RWPE2 (cell line): ENCODE measurements around the gene RASGRF2.
"Not testable (repeated sequence)": the region's sequence is repeated elsewhere in the genome, so short reads cannot be mapped to it uniquely, and the experiment has no call there.

ENCODE experiments used
- ATAC-seq: fragments of 200-7000 bp; cut with Tn5 transposase; 3 replicates; pipeline ENCODE4 v1.9.1; 2021; ENCODE audit warnings: low read depth
- DNase-seq: peaks from one replicate; pipeline ENCODE4 v3.0.0-alpha.2; 2020; ENCODE audit warnings: low spot score
- H3K27ac ChIP-seq: fragments of 450-650 bp; 2 replicates; pipeline ENCODE4 v1.5.1; 2017; ENCODE audit warnings: mild to moderate bottlenecking; ENCODE audit not compliant: poor library complexity, severe bottlenecking
- H3K27me3 ChIP-seq: fragments of 250-450 bp; sonication (Bioruptor Pico); 2 replicates; pipeline ENCODE4 v1.5.1; 2021; ENCODE audit warnings: mild to moderate bottlenecking, moderate library complexity; ENCODE audit not compliant: insufficient read depth, poor library complexity, severe bottlenecking
- H3K36me3 ChIP-seq: fragments of 250-450 bp; sonication (Bioruptor Pico); 2 replicates; pipeline ENCODE4 v1.5.1; 2020; ENCODE audit warnings: low read depth, mild to moderate bottlenecking, moderate library complexity
- H3K4me1 ChIP-seq: fragments of 250-450 bp; sonication (Bioruptor Pico); 2 replicates; pipeline ENCODE4 v1.5.1; 2021; ENCODE audit warnings: mild to moderate bottlenecking, moderate library complexity; ENCODE audit not compliant: insufficient read depth, poor library complexity, severe bottlenecking
- H3K4me3 ChIP-seq: fragments of 250-450 bp; sonication (Bioruptor Pico); 2 replicates; pipeline ENCODE4 v1.5.1; 2021; ENCODE audit warnings: mild to moderate bottlenecking, moderate library complexity; ENCODE audit not compliant: severe bottlenecking
- H3K9me3 ChIP-seq: fragments of 250-450 bp; sonication (Bioruptor Pico); 2 replicates; pipeline ENCODE4 v1.5.1; 2021; ENCODE audit warnings: mild to moderate bottlenecking, moderate library complexity; ENCODE audit not compliant: severe bottlenecking
- TF ChIP-seq, protein P1 (sequence below): fragments of 450-650 bp; IDR thresholded peaks from one replicate; pipeline ENCODE4 v1.5.1; 2017; ENCODE audit warnings: mild to moderate bottlenecking, moderate library complexity; ENCODE audit not compliant: poor library complexity, severe bottlenecking

RASGRF2 gene

DNA sequence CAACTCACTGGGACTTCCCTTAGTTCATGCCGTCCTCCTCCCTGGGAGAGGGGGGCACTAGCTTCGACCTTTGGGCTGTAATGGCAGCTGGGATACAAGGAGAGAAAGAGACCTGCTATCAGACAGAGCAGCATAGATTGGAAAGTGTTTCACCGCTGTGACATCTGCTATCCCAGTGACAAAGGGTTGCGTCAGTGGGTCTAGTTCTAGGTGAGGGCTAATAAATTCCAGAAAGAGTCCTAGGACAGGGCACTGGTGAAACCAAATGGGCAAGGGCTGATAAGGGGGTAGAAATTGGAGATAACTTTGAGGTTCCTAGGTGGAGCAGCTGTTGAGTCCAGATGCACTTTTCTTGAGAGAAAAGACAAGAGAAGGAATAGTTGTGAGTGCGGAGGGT is 62.5 kb downstream of the RASGRF2 start:
- H3K4me3 ChIP-seq, result no peak overlapping the region
- no peak overlapping the region for H3K27ac ChIP-seq
- H3K36me3 ChIP-seq, result no peaks in the 10 kb centered on the region
- DNase-seq (no peak), ATAC-seq (no peak)
- TF ChIP-seq, protein P1, sequence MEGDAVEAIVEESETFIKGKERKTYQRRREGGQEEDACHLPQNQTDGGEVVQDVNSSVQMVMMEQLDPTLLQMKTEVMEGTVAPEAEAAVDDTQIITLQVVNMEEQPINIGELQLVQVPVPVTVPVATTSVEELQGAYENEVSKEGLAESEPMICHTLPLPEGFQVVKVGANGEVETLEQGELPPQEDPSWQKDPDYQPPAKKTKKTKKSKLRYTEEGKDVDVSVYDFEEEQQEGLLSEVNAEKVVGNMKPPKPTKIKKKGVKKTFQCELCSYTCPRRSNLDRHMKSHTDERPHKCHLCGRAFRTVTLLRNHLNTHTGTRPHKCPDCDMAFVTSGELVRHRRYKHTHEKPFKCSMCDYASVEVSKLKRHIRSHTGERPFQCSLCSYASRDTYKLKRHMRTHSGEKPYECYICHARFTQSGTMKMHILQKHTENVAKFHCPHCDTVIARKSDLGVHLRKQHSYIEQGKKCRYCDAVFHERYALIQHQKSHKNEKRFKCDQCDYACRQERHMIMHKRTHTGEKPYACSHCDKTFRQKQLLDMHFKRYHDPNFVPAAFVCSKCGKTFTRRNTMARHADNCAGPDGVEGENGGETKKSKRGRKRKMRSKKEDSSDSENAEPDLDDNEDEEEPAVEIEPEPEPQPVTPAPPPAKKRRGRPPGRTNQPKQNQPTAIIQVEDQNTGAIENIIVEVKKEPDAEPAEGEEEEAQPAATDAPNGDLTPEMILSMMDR, result no peak
- H3K27me3 ChIP-seq, result no peaks in the 10 kb centered on the region
- H3K4me1 ChIP-seq, result no peaks in the 10 kb centered on the region
- H3K9me3 ChIP-seq, result no peaks in the 10 kb centered on the region

DNA sequence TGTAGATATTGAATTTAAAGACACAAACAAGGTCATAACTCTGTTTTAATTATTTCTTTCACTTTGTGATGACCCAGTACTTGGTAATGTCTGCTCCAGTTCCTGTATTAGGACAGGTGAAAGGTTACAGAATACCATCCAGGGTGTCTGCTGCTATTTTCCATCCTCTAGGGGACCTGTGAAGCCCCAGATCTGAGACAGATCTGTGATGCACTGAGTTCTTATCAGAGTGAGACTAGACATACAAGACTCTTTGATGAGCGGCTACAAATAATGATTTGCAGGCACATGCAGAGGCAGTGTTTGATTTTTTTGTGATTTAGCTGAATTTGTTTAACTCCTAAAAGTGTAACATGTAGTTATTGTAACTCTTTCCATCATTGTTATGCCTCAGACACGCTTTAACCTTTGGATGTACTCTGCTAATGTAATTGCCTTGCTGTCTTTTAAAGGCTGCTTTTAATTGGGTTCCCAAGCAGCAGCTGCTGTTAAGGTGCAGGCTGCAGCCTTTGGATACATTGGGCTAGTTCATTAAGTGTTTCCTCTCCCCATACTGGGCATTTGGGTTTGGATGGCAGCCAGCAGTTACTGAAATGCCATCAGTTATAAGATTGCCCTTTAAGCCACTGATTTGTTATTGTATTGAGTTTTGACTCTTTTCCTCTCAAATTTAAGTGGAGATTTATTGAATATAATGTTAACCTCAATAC is 63.3 kb downstream of the RASGRF2 start:
- H3K36me3 ChIP-seq, result no peaks in the 10 kb centered on the region
- TF ChIP-seq, protein P1, result no peak
- H3K4me3 ChIP-seq, result no peak overlapping the region
- no peak for ATAC-seq
- no peak for DNase-seq
- no peaks in the 10 kb centered on the region for H3K27me3 ChIP-seq
- no peaks in the 10 kb centered on the region for H3K9me3 ChIP-seq
- H3K4me1 ChIP-seq, result no peaks in the 10 kb centered on the region
- no peak overlapping the region for H3K27ac ChIP-seq

DNA sequence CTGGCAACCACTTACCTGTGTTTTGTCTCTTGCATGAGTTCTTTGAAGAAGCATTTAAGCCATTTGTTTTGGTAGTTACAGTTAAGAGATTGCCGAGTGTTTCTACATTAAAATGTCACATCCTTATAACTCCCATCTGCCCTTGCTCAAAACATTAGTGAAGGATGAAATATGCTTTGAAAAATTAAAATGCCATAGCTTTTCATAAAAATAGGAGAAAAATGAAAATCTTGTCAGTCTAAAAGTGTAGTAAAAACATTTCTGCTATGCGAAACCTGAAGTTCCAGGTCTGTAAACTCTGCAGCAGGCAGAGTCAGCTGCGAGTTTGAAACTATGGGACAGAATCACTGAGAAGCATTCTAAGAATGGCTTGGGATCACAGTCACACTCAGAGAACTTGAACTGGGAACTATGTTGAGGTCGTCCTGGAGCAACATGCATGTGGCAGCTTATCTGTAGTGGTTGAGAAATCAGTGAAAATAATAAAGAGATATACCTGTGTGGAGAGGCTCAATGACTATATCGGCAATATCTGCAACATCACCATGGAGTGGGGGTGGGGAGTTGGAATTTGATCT is 67.4 kb downstream of the RASGRF2 start:
- Histone ChIP-seq H3K4me3 (no peak overlapping the region), H3K27me3 (no peaks in the 10 kb centered on the region), H3K4me1 (no peaks in the 10 kb centered on the region), H3K36me3 (no peaks in the 10 kb centered on the region), H3K9me3 (no peaks in the 10 kb centered on the region), H3K27ac (no peak overlapping the region)
- DNase-seq (no peak), ATAC-seq (no peak)
- TF ChIP-seq, protein P1, result no peak

DNA sequence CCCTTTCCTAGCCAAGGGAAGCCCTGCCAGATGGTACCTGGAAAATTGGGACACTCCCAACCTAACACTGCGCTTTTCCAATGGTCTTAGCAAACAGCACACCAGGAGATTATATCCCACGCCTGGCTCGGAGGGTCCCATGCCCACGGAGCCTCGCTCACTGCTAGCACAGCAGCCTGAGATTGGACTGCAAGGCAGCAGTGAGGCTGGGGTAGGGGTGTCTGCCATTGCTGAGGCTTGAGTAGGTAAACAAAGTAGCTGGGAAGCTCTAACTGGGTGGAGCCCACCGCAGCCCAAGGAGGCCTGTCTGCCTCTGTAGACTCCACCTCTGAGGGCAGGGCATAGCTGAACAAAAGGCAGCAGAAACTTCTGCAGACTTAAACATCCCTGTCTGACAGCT is 68.7 kb downstream of the RASGRF2 start:
- not testable (repeated sequence) for H3K27me3 ChIP-seq, H3K4me3 ChIP-seq, H3K9me3 ChIP-seq, H3K27ac ChIP-seq, H3K4me1 ChIP-seq, ATAC-seq, DNase-seq, H3K36me3 ChIP-seq

DNA sequence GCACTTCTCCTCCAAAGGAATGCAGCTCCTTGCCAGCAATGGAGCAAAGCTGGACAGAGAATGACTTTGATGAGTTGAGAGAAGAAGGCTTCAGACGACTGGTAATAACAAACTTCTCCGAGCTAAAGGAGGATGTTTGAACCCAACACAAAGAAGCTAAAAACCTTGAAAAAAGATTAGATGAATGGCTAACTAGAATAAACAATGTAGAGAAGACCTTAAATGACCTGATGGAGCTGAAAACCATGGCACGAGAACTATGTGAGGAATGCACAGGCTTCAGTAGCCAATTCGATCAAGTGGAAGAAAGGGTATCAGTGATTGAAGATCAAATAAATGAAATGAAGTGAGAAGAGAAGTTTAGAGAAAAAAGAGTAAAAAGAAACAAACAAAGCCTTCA is 69.6 kb downstream of the RASGRF2 start:
- not testable (repeated sequence) for ATAC-seq, H3K36me3 ChIP-seq, H3K4me1 ChIP-seq, DNase-seq, H3K9me3 ChIP-seq, H3K27me3 ChIP-seq, H3K4me3 ChIP-seq, H3K27ac ChIP-seq

DNA sequence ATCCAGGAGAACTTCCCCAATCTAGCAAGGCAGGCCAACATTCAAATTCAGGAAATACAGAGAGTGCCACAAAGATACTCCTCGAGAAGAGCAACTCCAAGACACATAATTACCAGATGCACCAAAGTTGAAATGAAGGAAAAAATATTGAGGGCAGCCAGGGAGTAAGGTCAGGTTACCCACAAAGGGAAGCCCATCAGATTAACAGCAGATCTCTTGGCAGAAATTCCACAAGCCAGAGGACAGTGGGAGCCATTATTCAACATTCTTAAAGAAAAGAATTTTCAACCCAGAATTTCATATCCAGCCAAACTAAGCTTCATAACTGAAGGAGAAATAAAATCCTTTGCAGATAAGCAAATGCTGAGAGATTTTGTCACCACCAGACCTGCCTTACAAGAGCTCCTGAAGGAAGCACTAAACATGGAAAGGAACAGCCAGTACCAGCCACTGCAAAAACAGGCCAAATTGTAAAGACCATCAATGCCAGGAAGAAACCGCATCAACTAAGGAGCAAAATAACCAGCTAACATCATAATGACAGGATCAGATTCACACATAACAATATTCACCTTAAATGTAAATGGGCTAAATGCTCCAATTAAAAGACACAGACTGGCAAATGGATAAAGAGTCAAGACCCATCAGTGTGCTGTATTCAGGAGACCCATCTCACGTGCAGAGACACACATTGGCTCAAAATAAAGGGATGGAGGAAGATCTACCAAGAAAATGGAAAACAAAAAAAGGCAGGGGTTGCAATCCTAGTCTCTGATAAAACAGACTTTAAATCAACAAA is 70.3 kb downstream of the RASGRF2 start:
- not testable (repeated sequence) for H3K27me3 ChIP-seq, H3K4me3 ChIP-seq, DNase-seq, H3K27ac ChIP-seq, H3K9me3 ChIP-seq, ATAC-seq, H3K4me1 ChIP-seq, H3K36me3 ChIP-seq
